ENCODE results near the gene SPPL2A. TPM values are rescaled to one million over a fixed set of nuclear protein-coding genes. Genes with fewer than 3 reads are reported as not detected.

The SPPL2A gene
- total RNA-seq, 1 experiment from 2014 or later = 64.4 TPM

DNA sequence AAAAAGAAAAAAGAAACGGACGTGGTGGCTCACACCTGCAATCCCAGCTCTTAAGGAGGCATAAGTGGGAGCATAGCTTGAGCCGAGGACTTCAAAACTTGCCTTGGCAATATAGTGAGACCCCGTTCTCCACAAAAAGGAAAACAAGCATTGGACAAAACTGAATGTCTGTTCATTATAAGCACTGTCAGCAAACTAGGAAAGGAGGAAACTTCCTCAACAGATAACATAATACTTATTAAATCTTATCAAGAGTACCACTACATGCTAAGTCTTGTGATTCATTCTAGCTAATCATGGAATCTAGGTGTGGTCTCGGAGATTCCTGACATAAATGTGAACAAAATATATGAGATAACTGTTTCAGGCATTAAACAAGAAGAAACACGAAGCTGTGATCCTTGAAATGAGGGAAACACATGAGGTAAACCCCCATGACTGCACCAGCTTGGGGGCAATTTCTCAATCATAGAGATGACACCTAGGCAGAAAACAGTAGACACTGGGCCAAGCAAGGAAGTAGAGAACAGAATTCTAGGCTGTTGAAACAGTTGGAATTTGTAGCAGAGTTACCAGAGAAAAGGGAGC is 112.3 kb downstream of the SPPL2A start:
- Histone ChIP-seq H3K23me2 (ENCODE audit: insufficient read length, low read depth, low read length, poor library complexity, severe bottlenecking) (no peaks in the 10 kb centered on the region), H4K20me1 (ENCODE audit: control insufficient read depth, insufficient read depth, insufficient read length) (no peaks in the 10 kb centered on the region), H2AK5ac (ENCODE audit: insufficient read length, low read length) (no peak overlapping the region), H3K9me3 (ENCODE audit: control insufficient read depth, low read depth, low read length) (no peaks in the 10 kb centered on the region), H4K5ac (ENCODE audit: insufficient read length, low read depth, low read length) (no peak overlapping the region), H3K9ac (ENCODE audit: extremely low read depth, insufficient read length, low read length) (no peak overlapping the region), H2BK15ac (ENCODE audit: low read depth, low read length) (no peak overlapping the region), H2BK12ac (ENCODE audit: insufficient read length, low read depth, low read length) (no peak overlapping the region), H4K91ac (ENCODE audit: insufficient read length, low read depth, low read length) (no peak overlapping the region), H2AFZ (ENCODE audit: low read length) (no peak overlapping the region), H3K79me2 (ENCODE audit: insufficient read depth, low read length) (no peaks in the 10 kb centered on the region), H2BK20ac (ENCODE audit: low read depth, low read length, poor library complexity, severe bottlenecking) (no peak overlapping the region), H3K4me1 (ENCODE audit: insufficient read depth, low read length) (no peaks in the 10 kb centered on the region; the same call in 1 of the 2 replicates), H3K23ac (ENCODE audit: insufficient read length, low read depth, low read length) (no peak overlapping the region), H3K4ac (ENCODE audit: low read depth, low read length) (no peak overlapping the region), H3K4me2 (ENCODE audit: insufficient read depth, insufficient read length, low read length) (no peak overlapping the region), H3K79me1 (ENCODE audit: insufficient read depth, low read depth, low read length, poor library complexity, severe bottlenecking) (no peaks in the 10 kb centered on the region), H3K27me3 (ENCODE audit: insufficient read depth, low read length) (no peaks in the 10 kb centered on the region), H3K56ac (ENCODE audit: insufficient read length, low read depth, low read length) (no peak overlapping the region), H2BK120ac (ENCODE audit: low read depth, low read length, poor library complexity, severe bottlenecking) (no peak overlapping the region), H4K8ac (replicated peaks; ENCODE audit: insufficient read length, low read depth, low read length) (no peak overlapping the region), H2BK5ac (ENCODE audit: insufficient read length, low read length) (no peak overlapping the region), H3K27ac (ENCODE audit: insufficient read length, low read depth, low read length) (no peak overlapping the region), H3K14ac (ENCODE audit: insufficient read depth, low read length) (no peak overlapping the region), H3K18ac (ENCODE audit: insufficient read length, low read depth, low read length) (no peak overlapping the region), H3T11ph (ENCODE audit: low read length) (no peak overlapping the region)
- peaks cover 35 to 83% (median 68%) of the 10 kb centered on the region in 3 experiments; a peak in 6 of 7 replicates for H3K36me3 Mint-ChIP-seq (ENCODE audit: insufficient read depth in 1 of 3, low read depth in 3 of 3)
- H3K9me3 Mint-ChIP-seq = no peaks in the 10 kb centered on the region
- DNase-seq = no peak
- H3K27me3 Mint-ChIP-seq (ENCODE audit: low read depth) = no peaks in the 10 kb centered on the region
- no peak overlapping the region for H3K4me3 Mint-ChIP-seq
- peak overlapping the region; percentile 20 to 90 (median 49); a peak in 5 of 7 replicates for H3K27ac Mint-ChIP-seq
- WGBS (ENCODE audit: extremely low coverage, insufficient read length, low lambda C conversion rate) = no CpG with 5 or more reads among the region's 6 CpGs
- peaks cover 8 to 15% of the 10 kb centered on the region in 2 experiments for H3K4me1 Mint-ChIP-seq
- TF ChIP-seq, protein P1, sequence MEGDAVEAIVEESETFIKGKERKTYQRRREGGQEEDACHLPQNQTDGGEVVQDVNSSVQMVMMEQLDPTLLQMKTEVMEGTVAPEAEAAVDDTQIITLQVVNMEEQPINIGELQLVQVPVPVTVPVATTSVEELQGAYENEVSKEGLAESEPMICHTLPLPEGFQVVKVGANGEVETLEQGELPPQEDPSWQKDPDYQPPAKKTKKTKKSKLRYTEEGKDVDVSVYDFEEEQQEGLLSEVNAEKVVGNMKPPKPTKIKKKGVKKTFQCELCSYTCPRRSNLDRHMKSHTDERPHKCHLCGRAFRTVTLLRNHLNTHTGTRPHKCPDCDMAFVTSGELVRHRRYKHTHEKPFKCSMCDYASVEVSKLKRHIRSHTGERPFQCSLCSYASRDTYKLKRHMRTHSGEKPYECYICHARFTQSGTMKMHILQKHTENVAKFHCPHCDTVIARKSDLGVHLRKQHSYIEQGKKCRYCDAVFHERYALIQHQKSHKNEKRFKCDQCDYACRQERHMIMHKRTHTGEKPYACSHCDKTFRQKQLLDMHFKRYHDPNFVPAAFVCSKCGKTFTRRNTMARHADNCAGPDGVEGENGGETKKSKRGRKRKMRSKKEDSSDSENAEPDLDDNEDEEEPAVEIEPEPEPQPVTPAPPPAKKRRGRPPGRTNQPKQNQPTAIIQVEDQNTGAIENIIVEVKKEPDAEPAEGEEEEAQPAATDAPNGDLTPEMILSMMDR (conservative IDR thresholded peaks at IDR 0.05) = no peak
